ENCODE data around the gene TAF15. TPM values are rescaled to one million over a fixed set of nuclear protein-coding genes. Genes with fewer than 3 reads are reported as not detected.

The TAF15 gene
- total and polyA plus RNA-seq, 10 of the 15 experiments (the other 5 are each of a cell fraction or from before 2014, with no cell fraction given), result 9.5 to 259 (median 40.4) TPM

DNA sequence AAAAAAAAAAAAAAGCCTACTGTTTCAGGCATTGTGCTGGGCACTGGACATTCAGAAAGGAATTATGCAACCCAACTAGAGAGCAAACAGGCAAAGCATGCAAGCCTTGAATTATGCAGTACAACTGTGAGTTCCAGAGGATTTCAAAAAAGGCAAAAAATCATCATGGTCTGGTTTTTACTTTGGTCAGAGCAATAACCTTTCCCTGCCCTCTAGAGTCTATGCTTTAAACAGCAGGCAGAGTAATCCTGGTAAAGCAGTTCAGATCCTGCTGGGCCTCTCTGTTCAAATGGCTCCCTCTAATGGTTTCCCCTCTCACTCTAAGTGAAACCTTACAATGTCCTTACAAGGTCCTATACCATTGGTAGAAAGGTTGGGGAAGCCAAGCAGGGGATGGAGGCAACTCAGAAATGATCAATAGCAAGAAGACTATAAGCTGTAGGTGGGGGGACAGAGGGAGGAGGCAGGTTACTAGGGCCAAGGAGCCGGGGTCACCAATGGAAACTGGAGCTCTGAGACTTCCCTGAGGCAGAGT, 4.6 kb upstream of the TAF15 start (continued):
- TF ChIP-seq, protein P1, sequence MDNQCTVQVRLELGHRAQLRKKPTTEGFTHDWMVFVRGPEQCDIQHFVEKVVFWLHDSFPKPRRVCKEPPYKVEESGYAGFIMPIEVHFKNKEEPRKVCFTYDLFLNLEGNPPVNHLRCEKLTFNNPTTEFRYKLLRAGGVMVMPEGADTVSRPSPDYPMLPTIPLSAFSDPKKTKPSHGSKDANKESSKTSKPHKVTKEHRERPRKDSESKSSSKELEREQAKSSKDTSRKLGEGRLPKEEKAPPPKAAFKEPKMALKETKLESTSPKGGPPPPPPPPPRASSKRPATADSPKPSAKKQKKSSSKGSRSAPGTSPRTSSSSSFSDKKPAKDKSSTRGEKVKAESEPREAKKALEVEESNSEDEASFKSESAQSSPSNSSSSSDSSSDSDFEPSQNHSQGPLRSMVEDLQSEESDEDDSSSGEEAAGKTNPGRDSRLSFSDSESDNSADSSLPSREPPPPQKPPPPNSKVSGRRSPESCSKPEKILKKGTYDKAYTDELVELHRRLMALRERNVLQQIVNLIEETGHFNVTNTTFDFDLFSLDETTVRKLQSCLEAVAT (IDR thresholded peaks at IDR 0.05), result no peak
- no peak for TF ChIP-seq SUZ12 (IDR thresholded peaks at IDR 0.05; ENCODE audit: unreplicated experiment)
- no peak for TF ChIP-seq SREBF2 (IDR thresholded peaks at IDR 0.05; ENCODE audit: low read length)
- TF ChIP-seq GATAD2B (conservative IDR thresholded peaks at IDR 0.05; ENCODE audit: low read depth), result no peak
- TF ChIP-seq, protein P2, sequence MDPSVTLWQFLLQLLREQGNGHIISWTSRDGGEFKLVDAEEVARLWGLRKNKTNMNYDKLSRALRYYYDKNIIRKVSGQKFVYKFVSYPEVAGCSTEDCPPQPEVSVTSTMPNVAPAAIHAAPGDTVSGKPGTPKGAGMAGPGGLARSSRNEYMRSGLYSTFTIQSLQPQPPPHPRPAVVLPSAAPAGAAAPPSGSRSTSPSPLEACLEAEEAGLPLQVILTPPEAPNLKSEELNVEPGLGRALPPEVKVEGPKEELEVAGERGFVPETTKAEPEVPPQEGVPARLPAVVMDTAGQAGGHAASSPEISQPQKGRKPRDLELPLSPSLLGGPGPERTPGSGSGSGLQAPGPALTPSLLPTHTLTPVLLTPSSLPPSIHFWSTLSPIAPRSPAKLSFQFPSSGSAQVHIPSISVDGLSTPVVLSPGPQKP (IDR thresholded peaks at IDR 0.05; ENCODE audit: low read depth, low read length), result no peak
- no peak for TF ChIP-seq NRF1 (conservative IDR thresholded peaks at IDR 0.05; ENCODE audit: low read depth, low read length)
- TF ChIP-seq HDGF (IDR thresholded peaks at IDR 0.05), result no peak
- no peak for TF ChIP-seq MEF2A (IDR thresholded peaks at IDR 0.05; ENCODE audit: insufficient read depth, low read depth, low read length)
- no peak for TF ChIP-seq TAF1 (IDR thresholded peaks at IDR 0.05; ENCODE audit: borderline replicate concordance, low read depth, low read length)
- peak; percentile 82 for TF ChIP-seq RAD21 (IDR thresholded peaks at IDR 0.05; ENCODE audit: insufficient read depth, low read depth, low read length)
- no peak for TF ChIP-seq MTA3 (IDR thresholded peaks at IDR 0.05; ENCODE audit: borderline replicate concordance, low read length)
- TF ChIP-seq, protein P3, sequence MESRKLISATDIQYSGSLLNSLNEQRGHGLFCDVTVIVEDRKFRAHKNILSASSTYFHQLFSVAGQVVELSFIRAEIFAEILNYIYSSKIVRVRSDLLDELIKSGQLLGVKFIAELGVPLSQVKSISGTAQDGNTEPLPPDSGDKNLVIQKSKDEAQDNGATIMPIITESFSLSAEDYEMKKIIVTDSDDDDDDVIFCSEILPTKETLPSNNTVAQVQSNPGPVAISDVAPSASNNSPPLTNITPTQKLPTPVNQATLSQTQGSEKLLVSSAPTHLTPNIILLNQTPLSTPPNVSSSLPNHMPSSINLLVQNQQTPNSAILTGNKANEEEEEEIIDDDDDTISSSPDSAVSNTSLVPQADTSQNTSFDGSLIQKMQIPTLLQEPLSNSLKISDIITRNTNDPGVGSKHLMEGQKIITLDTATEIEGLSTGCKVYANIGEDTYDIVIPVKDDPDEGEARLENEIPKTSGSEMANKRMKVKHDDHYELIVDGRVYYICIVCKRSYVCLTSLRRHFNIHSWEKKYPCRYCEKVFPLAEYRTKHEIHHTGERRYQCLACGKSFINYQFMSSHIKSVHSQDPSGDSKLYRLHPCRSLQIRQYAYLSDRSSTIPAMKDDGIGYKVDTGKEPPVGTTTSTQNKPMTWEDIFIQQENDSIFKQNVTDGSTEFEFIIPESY (IDR thresholded peaks at IDR 0.05), result no peak
- TF ChIP-seq, protein P4, sequence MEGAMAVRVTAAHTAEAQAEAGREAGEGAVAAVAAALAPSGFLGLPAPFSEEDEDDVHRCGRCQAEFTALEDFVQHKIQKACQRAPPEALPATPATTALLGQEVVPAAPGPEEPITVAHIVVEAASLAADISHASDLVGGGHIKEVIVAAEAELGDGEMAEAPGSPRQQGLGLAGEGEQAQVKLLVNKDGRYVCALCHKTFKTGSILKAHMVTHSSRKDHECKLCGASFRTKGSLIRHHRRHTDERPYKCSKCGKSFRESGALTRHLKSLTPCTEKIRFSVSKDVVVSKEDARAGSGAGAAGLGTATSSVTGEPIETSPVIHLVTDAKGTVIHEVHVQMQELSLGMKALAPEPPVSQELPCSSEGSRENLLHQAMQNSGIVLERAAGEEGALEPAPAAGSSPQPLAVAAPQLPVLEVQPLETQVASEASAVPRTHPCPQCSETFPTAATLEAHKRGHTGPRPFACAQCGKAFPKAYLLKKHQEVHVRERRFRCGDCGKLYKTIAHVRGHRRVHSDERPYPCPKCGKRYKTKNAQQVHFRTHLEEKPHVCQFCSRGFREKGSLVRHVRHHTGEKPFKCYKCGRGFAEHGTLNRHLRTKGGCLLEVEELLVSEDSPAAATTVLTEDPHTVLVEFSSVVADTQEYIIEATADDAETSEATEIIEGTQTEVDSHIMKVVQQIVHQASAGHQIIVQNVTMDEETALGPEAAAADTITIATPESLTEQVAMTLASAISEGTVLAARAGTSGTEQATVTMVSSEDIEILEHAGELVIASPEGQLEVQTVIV (IDR thresholded peaks at IDR 0.05; ENCODE audit: borderline replicate concordance, partially characterized antibody), result no peak
- no peak for TF ChIP-seq HDAC6 (IDR thresholded peaks at IDR 0.05; ENCODE audit: unreplicated experiment)
- TF ChIP-seq, protein P5, sequence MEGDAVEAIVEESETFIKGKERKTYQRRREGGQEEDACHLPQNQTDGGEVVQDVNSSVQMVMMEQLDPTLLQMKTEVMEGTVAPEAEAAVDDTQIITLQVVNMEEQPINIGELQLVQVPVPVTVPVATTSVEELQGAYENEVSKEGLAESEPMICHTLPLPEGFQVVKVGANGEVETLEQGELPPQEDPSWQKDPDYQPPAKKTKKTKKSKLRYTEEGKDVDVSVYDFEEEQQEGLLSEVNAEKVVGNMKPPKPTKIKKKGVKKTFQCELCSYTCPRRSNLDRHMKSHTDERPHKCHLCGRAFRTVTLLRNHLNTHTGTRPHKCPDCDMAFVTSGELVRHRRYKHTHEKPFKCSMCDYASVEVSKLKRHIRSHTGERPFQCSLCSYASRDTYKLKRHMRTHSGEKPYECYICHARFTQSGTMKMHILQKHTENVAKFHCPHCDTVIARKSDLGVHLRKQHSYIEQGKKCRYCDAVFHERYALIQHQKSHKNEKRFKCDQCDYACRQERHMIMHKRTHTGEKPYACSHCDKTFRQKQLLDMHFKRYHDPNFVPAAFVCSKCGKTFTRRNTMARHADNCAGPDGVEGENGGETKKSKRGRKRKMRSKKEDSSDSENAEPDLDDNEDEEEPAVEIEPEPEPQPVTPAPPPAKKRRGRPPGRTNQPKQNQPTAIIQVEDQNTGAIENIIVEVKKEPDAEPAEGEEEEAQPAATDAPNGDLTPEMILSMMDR (IDR thresholded peaks at IDR 0.05 in 2 of 3, conservative IDR thresholded peaks at IDR 0.05 in 1 of 3; ENCODE audit: control insufficient read depth in 2 of 3, extremely low read depth in 1 of 3, insufficient read depth in 1 of 3, low read depth in 3 of 3, low read length in 3 of 3), result peak; percentile 89 to 98 (median 97)
- TF ChIP-seq, protein P6, sequence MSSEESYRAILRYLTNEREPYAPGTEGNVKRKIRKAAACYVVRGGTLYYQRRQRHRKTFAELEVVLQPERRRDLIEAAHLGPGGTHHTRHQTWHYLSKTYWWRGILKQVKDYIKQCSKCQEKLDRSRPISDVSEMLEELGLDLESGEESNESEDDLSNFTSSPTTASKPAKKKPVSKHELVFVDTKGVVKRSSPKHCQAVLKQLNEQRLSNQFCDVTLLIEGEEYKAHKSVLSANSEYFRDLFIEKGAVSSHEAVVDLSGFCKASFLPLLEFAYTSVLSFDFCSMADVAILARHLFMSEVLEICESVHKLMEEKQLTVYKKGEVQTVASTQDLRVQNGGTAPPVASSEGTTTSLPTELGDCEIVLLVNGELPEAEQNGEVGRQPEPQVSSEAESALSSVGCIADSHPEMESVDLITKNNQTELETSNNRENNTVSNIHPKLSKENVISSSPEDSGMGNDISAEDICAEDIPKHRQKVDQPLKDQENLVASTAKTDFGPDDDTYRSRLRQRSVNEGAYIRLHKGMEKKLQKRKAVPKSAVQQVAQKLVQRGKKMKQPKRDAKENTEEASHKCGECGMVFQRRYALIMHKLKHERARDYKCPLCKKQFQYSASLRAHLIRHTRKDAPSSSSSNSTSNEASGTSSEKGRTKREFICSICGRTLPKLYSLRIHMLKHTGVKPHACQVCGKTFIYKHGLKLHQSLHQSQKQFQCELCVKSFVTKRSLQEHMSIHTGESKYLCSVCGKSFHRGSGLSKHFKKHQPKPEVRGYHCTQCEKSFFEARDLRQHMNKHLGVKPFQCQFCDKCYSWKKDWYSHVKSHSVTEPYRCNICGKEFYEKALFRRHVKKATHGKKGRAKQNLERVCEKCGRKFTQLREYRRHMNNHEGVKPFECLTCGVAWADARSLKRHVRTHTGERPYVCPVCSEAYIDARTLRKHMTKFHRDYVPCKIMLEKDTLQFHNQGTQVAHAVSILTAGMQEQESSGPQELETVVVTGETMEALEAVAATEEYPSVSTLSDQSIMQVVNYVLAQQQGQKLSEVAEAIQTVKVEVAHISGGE (CRISPR knock-in tag; IDR thresholded peaks at IDR 0.05), result no peak
- no peak for TF ChIP-seq BMI1 (IDR thresholded peaks at IDR 0.05; ENCODE audit: borderline replicate concordance)

All from GM12878 (cell line).